ENCODE data around the gene KIAA0232. TPM values are rescaled to one million over a fixed set of nuclear protein-coding genes. Genes with fewer than 3 reads are reported as not detected.

KIAA0232 gene
- total RNA-seq, 1 donor from 2014 or later = 15.9 TPM

DNA sequence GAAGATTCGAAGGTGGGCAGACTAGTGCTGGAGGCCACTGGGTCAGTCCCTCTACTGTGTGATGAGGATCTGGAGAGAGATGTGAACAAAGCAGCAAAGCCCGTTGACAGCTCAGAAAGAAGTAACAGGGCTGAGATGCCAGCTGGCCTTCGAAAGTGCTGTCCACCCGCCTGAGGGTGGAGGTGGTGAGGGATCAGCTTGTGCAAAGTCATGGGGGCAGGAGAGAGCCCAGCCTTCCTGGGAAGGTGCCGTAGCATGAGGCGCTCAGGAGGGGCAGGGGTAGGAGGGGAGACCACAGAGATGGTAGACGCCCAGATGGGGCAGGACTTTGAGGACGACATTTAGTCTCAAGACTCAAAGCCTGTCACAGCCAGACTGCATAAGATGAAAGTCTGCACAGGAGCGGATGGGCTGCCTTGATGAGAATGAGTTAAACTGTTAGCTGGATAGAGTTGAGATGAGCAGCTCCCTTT, 146.8 kb downstream of the KIAA0232 start:
- Histone ChIP-seq H3K27me3 (no peaks in the 10 kb centered on the region), H3K9me3 (no peaks in the 10 kb centered on the region), H3K36me3 (peaks cover 3 to 9% of the 10 kb centered on the region in 2 donors), H3K4me3 (no peak overlapping the region), H3K4me1 (peaks cover 2 to 4% of the 10 kb centered on the region in 2 donors), H3K27ac (no peak overlapping the region)
- TF ChIP-seq, protein P1, sequence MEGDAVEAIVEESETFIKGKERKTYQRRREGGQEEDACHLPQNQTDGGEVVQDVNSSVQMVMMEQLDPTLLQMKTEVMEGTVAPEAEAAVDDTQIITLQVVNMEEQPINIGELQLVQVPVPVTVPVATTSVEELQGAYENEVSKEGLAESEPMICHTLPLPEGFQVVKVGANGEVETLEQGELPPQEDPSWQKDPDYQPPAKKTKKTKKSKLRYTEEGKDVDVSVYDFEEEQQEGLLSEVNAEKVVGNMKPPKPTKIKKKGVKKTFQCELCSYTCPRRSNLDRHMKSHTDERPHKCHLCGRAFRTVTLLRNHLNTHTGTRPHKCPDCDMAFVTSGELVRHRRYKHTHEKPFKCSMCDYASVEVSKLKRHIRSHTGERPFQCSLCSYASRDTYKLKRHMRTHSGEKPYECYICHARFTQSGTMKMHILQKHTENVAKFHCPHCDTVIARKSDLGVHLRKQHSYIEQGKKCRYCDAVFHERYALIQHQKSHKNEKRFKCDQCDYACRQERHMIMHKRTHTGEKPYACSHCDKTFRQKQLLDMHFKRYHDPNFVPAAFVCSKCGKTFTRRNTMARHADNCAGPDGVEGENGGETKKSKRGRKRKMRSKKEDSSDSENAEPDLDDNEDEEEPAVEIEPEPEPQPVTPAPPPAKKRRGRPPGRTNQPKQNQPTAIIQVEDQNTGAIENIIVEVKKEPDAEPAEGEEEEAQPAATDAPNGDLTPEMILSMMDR (IDR thresholded peaks at IDR 0.05) = no peak
- intact Hi-C loops (cut with DNase I) = no loop called here
- no peak for DNase-seq (ENCODE audit: low spot score in 2 of 2)

DNA sequence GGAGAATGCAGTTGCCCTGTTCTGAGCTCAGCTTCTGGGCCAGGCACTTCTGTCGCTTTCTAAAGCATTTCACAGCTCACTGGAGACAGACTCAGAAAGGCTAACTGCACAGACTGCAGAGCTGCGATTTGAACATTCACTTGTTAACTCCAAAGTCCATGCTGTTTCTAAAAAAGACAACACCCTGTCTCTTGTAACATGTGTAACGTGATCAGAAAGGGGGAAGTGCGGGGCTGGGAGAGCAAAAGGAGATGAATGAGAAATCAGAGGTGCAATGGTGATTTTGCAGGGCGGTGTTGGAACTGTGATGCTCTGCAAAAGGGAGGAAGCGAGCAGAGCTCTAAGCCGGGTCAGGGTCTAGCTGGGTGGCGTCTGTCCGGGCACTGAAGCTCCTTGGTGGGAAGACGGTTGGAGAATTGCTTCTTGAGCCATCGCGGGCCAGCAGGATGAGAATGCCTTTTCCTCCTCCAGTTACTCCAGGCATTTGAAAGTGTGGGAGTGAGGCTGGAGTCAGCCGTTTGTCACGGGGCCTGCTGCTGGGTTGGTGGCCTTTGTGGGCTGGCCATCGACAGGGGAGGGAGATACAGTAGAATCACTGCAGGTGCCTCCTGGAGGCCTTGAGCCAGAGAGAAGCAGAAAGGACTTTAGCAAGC, 147.4 kb downstream of the KIAA0232 start:
- Histone ChIP-seq H3K4me1 (peaks cover 2 to 4% of the 10 kb centered on the region in 2 donors), H3K4me3 (no peak overlapping the region), H3K36me3 (peaks cover 0 to 3% of the 10 kb centered on the region in 2 donors), H3K27me3 (no peaks in the 10 kb centered on the region), H3K9me3 (no peaks in the 10 kb centered on the region), H3K27ac (no peak overlapping the region)
- intact Hi-C loops (cut with DNase I) = no loop called here
- TF ChIP-seq, protein P1 (IDR thresholded peaks at IDR 0.05) = no peak
- no peak for DNase-seq (ENCODE audit: low spot score in 2 of 2)

DNA sequence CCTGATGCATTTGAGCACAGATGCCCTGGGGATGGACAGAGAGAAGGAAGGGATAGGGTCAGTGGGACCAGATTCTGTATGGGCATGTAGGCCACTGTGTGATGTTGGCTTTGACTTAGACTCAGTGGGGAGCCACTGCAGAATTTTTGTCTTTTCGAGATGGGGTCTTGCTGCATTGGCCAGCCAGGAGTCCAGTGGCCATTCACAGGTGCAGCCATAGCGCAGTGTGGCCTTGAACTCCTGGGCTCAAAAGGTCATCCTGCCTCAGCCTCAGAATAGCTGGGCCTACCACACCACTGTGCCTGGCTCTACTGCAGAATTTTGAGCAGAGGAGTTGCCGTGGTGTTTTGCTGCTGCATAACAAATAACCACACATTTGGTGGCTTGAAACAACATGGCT, 149.9 kb downstream of the KIAA0232 start:
- Histone ChIP-seq H3K36me3 (no peaks in the 10 kb centered on the region), H3K9me3 (no peaks in the 10 kb centered on the region), H3K27me3 (no peaks in the 10 kb centered on the region), H3K4me1 (no peaks in the 10 kb centered on the region), H3K27ac (no peak overlapping the region), H3K4me3 (no peak overlapping the region)
- intact Hi-C loops (cut with DNase I) = no loop called here
- DNase-seq (ENCODE audit: low spot score in 2 of 2) = no peak
- TF ChIP-seq, protein P1 (IDR thresholded peaks at IDR 0.05) = no peak

DNA sequence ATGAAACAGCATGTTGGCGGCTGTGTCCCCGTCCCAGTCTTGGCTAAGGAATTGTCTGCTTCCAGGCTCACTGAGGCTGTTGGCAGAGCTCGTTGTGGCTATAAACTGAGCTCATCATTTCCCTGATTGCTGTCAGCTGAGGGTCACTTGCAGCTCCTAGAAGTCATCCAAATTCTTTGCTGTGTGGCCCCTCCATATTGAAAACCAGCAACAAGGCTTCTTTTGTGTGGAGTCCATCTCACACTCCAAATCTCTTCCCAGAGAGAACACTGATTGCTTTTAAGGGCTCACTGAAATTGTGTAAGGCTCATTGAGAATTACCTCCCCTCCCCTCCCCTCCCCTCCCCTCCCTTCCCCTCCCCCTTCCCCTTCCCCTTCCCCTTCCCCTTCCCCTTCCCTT, 150.4 kb downstream of the KIAA0232 start:
- no peaks in the 10 kb centered on the region for H3K27me3 ChIP-seq
- no peak for DNase-seq (ENCODE audit: low spot score in 2 of 2)
- intact Hi-C loops (cut with DNase I) = no loop called here

More for the DNA sequence above, 150.4 kb downstream of the KIAA0232 start:
- Histone ChIP-seq H3K27ac (no peak overlapping the region), H3K9me3 (no peaks in the 10 kb centered on the region), H3K4me1 (no peaks in the 10 kb centered on the region), H3K4me3 (no peak overlapping the region), H3K36me3 (no peaks in the 10 kb centered on the region)
- TF ChIP-seq, protein P1 (IDR thresholded peaks at IDR 0.05) = no peak

Other genes with a start within 250 kb of the KIAA0232 start
- gene MAN2B2, start 207.5 kb upstream of the KIAA0232 start, total RNA-seq = 47.8 TPM
- gene MRFAP1, start 142.0 kb upstream of the KIAA0232 start, total RNA-seq = 109 TPM
- gene S100P, start 88.8 kb upstream of the KIAA0232 start, total RNA-seq = not detected
- 34.1 TPM for gene MRFAP1L1, start 72.9 kb upstream of the KIAA0232 start, total RNA-seq
- 37.5 TPM for gene BLOC1S4, start 66.6 kb upstream of the KIAA0232 start, total RNA-seq
- 26.4 TPM for gene TBC1D14, start 127.1 kb downstream of the KIAA0232 start, total RNA-seq